DOHH2 (cell line): Measurements from ENCODE around the gene UVRAG.

Experiments
- CTCF ChIP-seq: fragments of 200-600 bp; sonication (generic); IDR thresholded peaks from one replicate; pipeline ENCODE4 v1.5.1; 2014; ENCODE audit warnings: antibody characterized with exemption, mild to moderate bottlenecking, low read depth, low read length; ENCODE audit not compliant: poor library complexity, severe bottlenecking
- EZH2phosphoT487 ChIP-seq: fragments of 200-600 bp; sonication (generic); IDR thresholded peaks from 2 replicates; pipeline ENCODE4 v1.6.1; 2017; ENCODE audit warnings: borderline replicate concordance, mild to moderate bottlenecking, antibody characterized with exemption, low read length, moderate library complexity, mixed read lengths

- no peak for TF ChIP-seq CTCF
- TF ChIP-seq EZH2phosphoT487 = no peak
These were observed 8.9 kb downstream of the UVRAG start for GRCh38 chr11:75823946-75824345.
